ENCODE data around the gene TPSB2. TPM values are rescaled to one million over a fixed set of nuclear protein-coding genes. Genes with fewer than 3 reads are reported as not detected.
"Not testable (repeated sequence)": the region's sequence is repeated elsewhere in the genome, so short reads cannot be mapped to it uniquely, and the experiment has no call there.

Gene TPSB2
- total RNA-seq, 1 experiment from 2014 or later: not detected

DNA sequence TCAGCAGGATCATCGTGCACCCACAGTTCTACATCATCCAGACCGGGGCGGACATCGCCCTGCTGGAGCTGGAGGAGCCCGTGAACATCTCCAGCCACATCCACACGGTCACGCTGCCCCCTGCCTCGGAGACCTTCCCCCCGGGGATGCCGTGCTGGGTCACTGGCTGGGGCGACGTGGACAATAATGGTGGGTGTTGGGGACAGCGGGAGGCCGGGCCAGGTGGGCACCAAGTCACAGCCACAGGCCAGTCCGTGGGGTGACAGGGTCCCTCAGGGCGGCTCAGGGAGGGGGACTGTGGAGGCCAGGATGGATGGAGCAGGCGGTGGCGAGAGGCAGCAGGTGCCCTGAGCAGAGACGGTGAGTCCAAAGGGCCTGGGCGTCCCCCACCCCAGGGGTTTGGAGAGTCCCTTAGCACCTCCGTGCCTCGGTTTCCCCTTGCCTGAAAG, 26.9 kb upstream of the TPSB2 start (continued):
- TF ChIP-seq ATF3 (IDR thresholded peaks at IDR 0.05): no peak

GRCh38 chr16:1256296-1256873, 26.4 kb upstream of the TPSB2 start:
- H3K4me3 ChIP-seq (replicated peaks in 1 of 2; ENCODE audit: low read depth in 1 of 2, low read length in 2 of 2); DNase-seq (ENCODE audit: low read depth, low spot score); H2AFZ ChIP-seq (ENCODE audit: low read depth, low read length, poor library complexity, severe bottlenecking); RAD21 ChIA-PET (ENCODE audit: low non-redundant PET in 1 of 2, low total read pairs in 2 of 2, uncharacterized antibody in 2 of 2, unreplicated experiment in 2 of 2); H3K36me3 ChIP-seq (ENCODE audit: control insufficient read depth in 1 of 2, insufficient read depth in 2 of 2, low read length in 2 of 2); CTCF ChIA-PET; H3K27ac ChIP-seq (ENCODE audit: low read depth, low read length); H3K9me2 ChIP-seq (ENCODE audit: insufficient read depth); H3K79me2 ChIP-seq (ENCODE audit: insufficient read depth, low read length); H3K27me3 ChIP-seq (ENCODE audit: insufficient read depth, low read length); BruUV-seq (replicated peaks); POLR2A ChIA-PET; intact Hi-C loops (cut with micrococcal nuclease); H3K9ac ChIP-seq (ENCODE audit: low read length); H3K4me2 ChIP-seq (ENCODE audit: low read length); H4K20me1 ChIP-seq (ENCODE audit: insufficient read depth); ATAC-seq; H3K9me3 ChIP-seq (ENCODE audit: control insufficient read depth in 1 of 2, insufficient read depth in 1 of 2, low read depth in 1 of 2, low read length in 2 of 2): not testable (repeated sequence)
- H3K4me1 ChIP-seq (ENCODE audit: control insufficient read depth in 1 of 2, insufficient read depth in 2 of 2, low read length in 2 of 2): peaks cover 4 to 13% of the 10 kb centered on the region in 2 experiments; a peak in 3 of 4 replicates

DNA sequence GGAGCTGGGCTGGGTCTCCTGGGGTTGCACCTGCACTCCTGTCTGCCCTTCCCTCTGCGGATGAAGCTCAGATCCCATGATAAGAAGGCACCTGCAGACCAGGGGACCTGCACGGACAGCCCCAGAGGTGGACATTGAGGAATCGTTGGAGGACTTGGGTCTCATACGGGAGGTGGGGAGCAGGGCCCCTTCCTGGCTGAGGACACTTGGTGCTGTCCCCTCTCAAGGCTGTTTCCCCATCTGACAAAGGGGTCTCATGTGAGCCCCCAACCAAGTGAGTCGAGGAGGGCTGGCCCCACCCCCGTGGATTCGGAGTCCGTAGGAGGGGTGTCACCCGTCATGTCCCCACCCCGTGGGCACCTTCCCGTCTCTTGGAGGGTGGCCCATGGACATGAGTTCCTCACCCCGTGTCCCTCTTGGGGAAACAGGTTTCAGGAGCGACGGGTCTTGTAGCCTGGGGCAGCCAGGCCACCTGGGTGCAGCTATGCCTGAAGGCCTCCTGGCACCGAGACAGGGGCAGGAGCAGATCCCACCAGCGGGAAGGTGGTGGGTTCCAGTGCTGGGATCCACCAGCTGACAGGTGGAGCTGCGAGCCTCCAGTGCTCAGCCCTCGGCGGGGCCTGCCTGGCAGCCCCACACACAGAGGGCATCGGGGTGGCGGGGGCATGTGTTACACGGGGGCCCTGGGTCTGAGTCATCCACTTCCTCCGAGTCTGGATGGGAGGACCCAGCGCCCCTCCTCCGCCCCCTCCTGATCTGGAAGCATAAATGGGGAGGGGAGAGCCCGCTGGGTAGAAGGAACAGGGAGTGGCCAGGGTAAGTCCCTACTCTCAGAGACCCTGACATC, 25.5 kb upstream of the TPSB2 start, which contains the start of gene TPSD1:
TPSD1 (plus strand) TSS at position 794 of the 847 bp plus-strand sequence. CDS start 212 bp downstream, outside the sequence.
- RAD21 ChIA-PET (ENCODE audit: low non-redundant PET in 1 of 2, low total read pairs in 2 of 2, uncharacterized antibody in 2 of 2, unreplicated experiment in 2 of 2): interaction anchor here in 1 of 2 experiments (0.6 kb wide), 1 partner anchor 16 kb away, joined by 3 read pairs; no protein-coding TSS in a partner anchor
- CTCF ChIA-PET, ATAC-seq: not testable (repeated sequence)

GRCh38 chr16:1254821-1255220, 24.8 kb upstream of the TPSB2 start:
- H3K9me3 ChIP-seq (ENCODE audit: control insufficient read depth in 1 of 2, insufficient read depth in 1 of 2, low read depth in 1 of 2, low read length in 2 of 2); ATAC-seq; H3K27ac ChIP-seq (ENCODE audit: low read depth, low read length); H3K36me3 ChIP-seq (ENCODE audit: control insufficient read depth in 1 of 2, insufficient read depth in 2 of 2, low read length in 2 of 2); H3K79me2 ChIP-seq (ENCODE audit: insufficient read depth, low read length); POLR2A ChIA-PET; H3K4me3 ChIP-seq (replicated peaks in 1 of 2; ENCODE audit: low read depth in 1 of 2, low read length in 2 of 2); H3K9ac ChIP-seq (ENCODE audit: low read length); intact Hi-C loops (cut with micrococcal nuclease); H3K9me2 ChIP-seq (ENCODE audit: insufficient read depth); H2AFZ ChIP-seq (ENCODE audit: low read depth, low read length, poor library complexity, severe bottlenecking); H4K20me1 ChIP-seq (ENCODE audit: insufficient read depth); H3K4me2 ChIP-seq (ENCODE audit: low read length); H3K27me3 ChIP-seq (ENCODE audit: insufficient read depth, low read length); DNase-seq (ENCODE audit: low read depth, low spot score); BruUV-seq (replicated peaks); CTCF ChIA-PET: not testable (repeated sequence)
- RAD21 ChIA-PET (ENCODE audit: low non-redundant PET in 1 of 2, low total read pairs in 2 of 2, uncharacterized antibody in 2 of 2, unreplicated experiment in 2 of 2): interaction anchor here in 1 of 2 experiments (0.6 kb wide), 1 partner anchor 17 kb away, joined by 3 read pairs; no protein-coding TSS in a partner anchor
- H3K4me1 ChIP-seq (ENCODE audit: control insufficient read depth in 1 of 2, insufficient read depth in 2 of 2, low read length in 2 of 2): peaks cover 4 to 13% of the 10 kb centered on the region in 2 experiments; a peak in 3 of 4 replicates

More for the DNA sequence above, 25.5 kb upstream of the TPSB2 start, which contains the start of gene TPSD1:
- H3K36me3 ChIP-seq (ENCODE audit: control insufficient read depth in 1 of 2, insufficient read depth in 2 of 2, low read length in 2 of 2); H3K79me2 ChIP-seq (ENCODE audit: insufficient read depth, low read length); H3K4me2 ChIP-seq (ENCODE audit: low read length); H4K20me1 ChIP-seq (ENCODE audit: insufficient read depth); POLR2A ChIA-PET; H3K9me2 ChIP-seq (ENCODE audit: insufficient read depth); intact Hi-C loops (cut with micrococcal nuclease); H3K27me3 ChIP-seq (ENCODE audit: insufficient read depth, low read length); H3K9ac ChIP-seq (ENCODE audit: low read length); H3K27ac ChIP-seq (ENCODE audit: low read depth, low read length); H2AFZ ChIP-seq (ENCODE audit: low read depth, low read length, poor library complexity, severe bottlenecking); H3K9me3 ChIP-seq (ENCODE audit: control insufficient read depth in 1 of 2, insufficient read depth in 1 of 2, low read depth in 1 of 2, low read length in 2 of 2); DNase-seq (ENCODE audit: low read depth, low spot score); H3K4me3 ChIP-seq (replicated peaks in 1 of 2; ENCODE audit: low read depth in 1 of 2, low read length in 2 of 2); BruUV-seq (replicated peaks): not testable (repeated sequence)
- H3K4me1 ChIP-seq (ENCODE audit: control insufficient read depth in 1 of 2, insufficient read depth in 2 of 2, low read length in 2 of 2): peaks cover 4 to 13% of the 10 kb centered on the region in 2 experiments; a peak in 3 of 4 replicates
